Keratinocyte (primary cell): ENCODE measurements around the gene GOLGA2.

ENCODE experiments used
- CTCF ChIP-seq, 3 experiments: IDR thresholded peaks in 1 of 3; conservative IDR thresholded peaks in 1 of 3; optimal IDR thresholded peaks in 1 of 3; 2 replicates in 2 of 3; 3 replicates in 1 of 3; pipeline versions ENCODE3 to v1.5.1; 2011; ENCODE audit warnings: low read length in 3 of 3, mild to moderate bottlenecking in 3 of 3, moderate library complexity in 2 of 3, control low read depth in 1 of 3, inconsistent platforms in 1 of 3; ENCODE audit not compliant: insufficient read depth in 2 of 3; ENCODE audit errors: extremely low read depth in 1 of 3
- EZH2 ChIP-seq: IDR thresholded peaks from one replicate; pipeline ENCODE4 v1.6.1; 2012; ENCODE audit warnings: inconsistent platforms, mild to moderate bottlenecking, low read length, moderate library complexity

- TF ChIP-seq CTCF (optimal IDR thresholded peaks at IDR 0.05 in 1 of 3, IDR thresholded peaks at IDR 0.05 in 1 of 3, conservative IDR thresholded peaks at IDR 0.05 in 1 of 3; ENCODE audit: extremely low read depth in 1 of 3, insufficient read depth in 2 of 3, low read length in 3 of 3) (no peak), EZH2 (no peak)
These were observed 29.1 kb upstream of the GOLGA2 start for GRCh38 chr9:128304971-128305288.
